ENCODE results near the gene COQ5.

DNA sequence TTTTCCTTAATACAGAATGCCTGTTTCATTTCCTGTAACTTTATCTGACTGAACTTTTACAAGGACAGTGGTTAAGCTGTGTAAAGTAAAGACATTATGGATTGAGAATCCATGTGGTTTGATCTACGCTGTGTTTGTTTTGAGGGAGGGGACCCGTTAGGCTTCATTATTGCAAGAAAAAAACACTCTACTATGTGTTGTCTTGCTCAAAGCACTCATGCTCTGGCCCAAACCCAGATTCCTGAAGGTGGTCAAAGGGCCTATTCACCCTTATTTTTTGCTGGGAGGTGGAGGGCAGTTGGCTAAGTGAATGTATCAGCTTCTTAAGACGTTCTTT, 17.1 kb upstream of the COQ5 start:
- TF ChIP-seq, protein P1, sequence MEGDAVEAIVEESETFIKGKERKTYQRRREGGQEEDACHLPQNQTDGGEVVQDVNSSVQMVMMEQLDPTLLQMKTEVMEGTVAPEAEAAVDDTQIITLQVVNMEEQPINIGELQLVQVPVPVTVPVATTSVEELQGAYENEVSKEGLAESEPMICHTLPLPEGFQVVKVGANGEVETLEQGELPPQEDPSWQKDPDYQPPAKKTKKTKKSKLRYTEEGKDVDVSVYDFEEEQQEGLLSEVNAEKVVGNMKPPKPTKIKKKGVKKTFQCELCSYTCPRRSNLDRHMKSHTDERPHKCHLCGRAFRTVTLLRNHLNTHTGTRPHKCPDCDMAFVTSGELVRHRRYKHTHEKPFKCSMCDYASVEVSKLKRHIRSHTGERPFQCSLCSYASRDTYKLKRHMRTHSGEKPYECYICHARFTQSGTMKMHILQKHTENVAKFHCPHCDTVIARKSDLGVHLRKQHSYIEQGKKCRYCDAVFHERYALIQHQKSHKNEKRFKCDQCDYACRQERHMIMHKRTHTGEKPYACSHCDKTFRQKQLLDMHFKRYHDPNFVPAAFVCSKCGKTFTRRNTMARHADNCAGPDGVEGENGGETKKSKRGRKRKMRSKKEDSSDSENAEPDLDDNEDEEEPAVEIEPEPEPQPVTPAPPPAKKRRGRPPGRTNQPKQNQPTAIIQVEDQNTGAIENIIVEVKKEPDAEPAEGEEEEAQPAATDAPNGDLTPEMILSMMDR (optimal IDR thresholded peaks at IDR 0.05 in 1 of 3, IDR thresholded peaks at IDR 0.05 in 1 of 3, conservative IDR thresholded peaks at IDR 0.05 in 1 of 3; ENCODE audit: extremely low read depth in 1 of 3, insufficient read depth in 2 of 3, low read length in 3 of 3): no peak
- TF ChIP-seq EZH2 (IDR thresholded peaks at IDR 0.05; ENCODE audit: low read length): no peak
